Frontal cortex (tissue), 4 donors: ENCODE results near the gene RRAGA. TPM values are rescaled to one million over a fixed set of nuclear protein-coding genes. Genes with fewer than 3 reads are reported as not detected.
"Not testable (repeated sequence)": the region's sequence is repeated elsewhere in the genome, so short reads cannot be mapped to it uniquely, and the experiment has no call there.

Experiments used
- DNase-seq, 2 donors: peaks; one replicate each; pipeline ENCODE4 v3.0.0; 2012; ENCODE audit warnings: low spot score in 2 of 2
- FAIRE-seq: peaks from 2 replicates; lab custom pipeline; 2012; peaks lifted over from hg19 to GRCh38; lab: Jason Lieb, UNC
- small RNA-seq: library from RNA; depleted of rRNA; stranded (forward); fragments of <200 nt; gene quantifications from one replicate; pipeline ENCODE3, GENCODE V24; 2014
- total RNA-seq: library from RNA; depleted of rRNA; stranded (reverse); fragments of >200 nt; gene quantifications from one replicate; pipeline ENCODE4 v1.2.3, GENCODE V29; 2014
- donor health status: control.
- donor health status: control.
- donor health status: control.

The RRAGA gene
- total RNA-seq, 1 donor from 2014 or later = 62.0 TPM

GRCh38 chr9:19074229-19074628 lies 25.0 kb downstream of the RRAGA start:
- DNase-seq (no peak), FAIRE-seq (no peak)

GRCh38 chr9:19074836-19075235 lies 25.6 kb downstream of the RRAGA start:
- DNase-seq (no peak), FAIRE-seq (no peak)

GRCh38 chr9:19085295-19085694 lies 36.1 kb downstream of the RRAGA start:
- no peak for FAIRE-seq
- no peak for DNase-seq

- FAIRE-seq (no peak), DNase-seq (no peak)
Observed at GRCh38 chr9:19087106-19088000, 38.1 kb downstream of the RRAGA start.

- DNase-seq, FAIRE-seq: not testable (repeated sequence)
Observed at GRCh38 chr9:19097431-19097830, 48.2 kb downstream of the RRAGA start.

Small RNA genes lying within 50 kb of the gene (small RNA-seq; reads per million reads assigned to genes)
- not detected for gene RF00019
- not detected for gene RNU6-264P
- 5.9 reads per million, percentile 93 among the genes with 10 or more reads in this experiment for gene SCARNA8

Other genes starting within 250 kb of the RRAGA start
- gene SAXO1, start 16.2 kb upstream of the RRAGA start, total RNA-seq = not detected
- gene HAUS6, start 53.5 kb downstream of the RRAGA start, total RNA-seq = 31.0 TPM
- 18.8 TPM for gene PLIN2, start 78.1 kb downstream of the RRAGA start, total RNA-seq
- gene DENND4C, start 181.3 kb downstream of the RRAGA start, total RNA-seq = 74.6 TPM